ENCODE data around the gene FCSK. TPM values are rescaled to one million over a fixed set of nuclear protein-coding genes. Genes with fewer than 3 reads are reported as not detected.

Gene FCSK
- total and polyA plus RNA-seq, 9 donors = 5.1 to 29.4 (median 20.0) TPM

GRCh38 chr16:70510216-70510615 is 55.8 kb downstream of the FCSK start:
- Histone ChIP-seq H3K27me3 (no peaks in the 10 kb centered on the region), H3K36me3 (no peaks in the 10 kb centered on the region), H3K4me3 (no peak overlapping the region), H3K9me3 (no peaks in the 10 kb centered on the region), H3K4me1 (ENCODE audit: insufficient read depth) (no peaks in the 10 kb centered on the region), H3K27ac (no peak overlapping the region)
- no peak for DNase-seq
- TF ChIP-seq EP300 (IDR thresholded peaks at IDR 0.05) = no peak
- TF ChIP-seq POLR2A (IDR thresholded peaks at IDR 0.05) = no peak
- no peak for TF ChIP-seq CTCF (IDR thresholded peaks at IDR 0.05)
- intact Hi-C loops (cut with DNase I) = no loop called here
- WGBS, 3 donors = 79 to 87% (median 83%) methylated on average over 3 of the region's 3 CpGs

GRCh38 chr16:70511833-70512232 is 57.4 kb downstream of the FCSK start:
- no peak for DNase-seq
- H3K36me3 ChIP-seq = no peaks in the 10 kb centered on the region
- no peak overlapping the region for H3K27ac ChIP-seq
- no peak overlapping the region for H3K4me3 ChIP-seq
- H3K27me3 ChIP-seq = no peaks in the 10 kb centered on the region
- 94 to 96% (median 96%) methylated on average over 1 of the region's 1 CpG for whole genome bisulfite sequencing, 3 donors
- H3K4me1 ChIP-seq (ENCODE audit: insufficient read depth) = no peaks in the 10 kb centered on the region
- intact Hi-C loops (cut with DNase I) = no loop called here
- no peaks in the 10 kb centered on the region for H3K9me3 ChIP-seq
- TF ChIP-seq EP300 (IDR thresholded peaks at IDR 0.05) (no peak), POLR2A (IDR thresholded peaks at IDR 0.05) (no peak), CTCF (IDR thresholded peaks at IDR 0.05) (no peak)

- WGBS, 3 donors = 91 to 92% (median 91%) methylated on average over 5 of the region's 5 CpGs
- Histone ChIP-seq H3K9me3 (no peaks in the 10 kb centered on the region), H3K27ac (no peak overlapping the region), H3K4me3 (no peak overlapping the region), H3K4me1 (ENCODE audit: insufficient read depth) (no peaks in the 10 kb centered on the region), H3K36me3 (no peaks in the 10 kb centered on the region), H3K27me3 (no peaks in the 10 kb centered on the region)
- no peak for DNase-seq
- TF ChIP-seq EP300 (IDR thresholded peaks at IDR 0.05) (no peak), CTCF (IDR thresholded peaks at IDR 0.05) (no peak), POLR2A (IDR thresholded peaks at IDR 0.05) (no peak)
- intact Hi-C loops (cut with DNase I) = no loop called here
Observed at GRCh38 chr16:70512456-70512855, 58.1 kb downstream of the FCSK start.

GRCh38 chr16:70520612-70521297 is 66.4 kb downstream of the FCSK start:
- TF ChIP-seq POLR2A (IDR thresholded peaks at IDR 0.05) = no peak
- TF ChIP-seq EP300 (IDR thresholded peaks at IDR 0.05) = no peak
- TF ChIP-seq CTCF (IDR thresholded peaks at IDR 0.05) = no peak
- no peaks in the 10 kb centered on the region for H3K36me3 ChIP-seq
- H3K4me3 ChIP-seq = no peak overlapping the region
- 84 to 85% (median 85%) methylated on average over 8 of the region's 8 CpGs for WGBS, 3 donors
- no peaks in the 10 kb centered on the region for H3K9me3 ChIP-seq
- DNase-seq = no peak
- peaks cover 7% of the 10 kb centered on the region for H3K4me1 ChIP-seq (ENCODE audit: insufficient read depth)
- intact Hi-C loops (cut with DNase I) = no loop called here
- H3K27me3 ChIP-seq = no peaks in the 10 kb centered on the region
- H3K27ac ChIP-seq = no peak overlapping the region
